NB4 (cell line): ENCODE data around the gene CPS1.

Experiments
- DNase-seq: peaks from one replicate; pipeline ENCODE4 v3.0.0; 2010; ENCODE audit warnings: low read depth
- H3K4me3 ChIP-seq: one replicate; pipeline ENCODE4 v1.5.1; 2011; ENCODE audit warnings: mild to moderate bottlenecking, low read depth, low read length, moderate library complexity
- MYC ChIP-seq: IDR thresholded peaks from 2 replicates; pipeline ENCODE4 v1.6.1; 2011; ENCODE audit warnings: low read depth, low read length
- POLR2A ChIP-seq: IDR thresholded peaks from 2 replicates; pipeline ENCODE4 v1.6.1; 2011; ENCODE audit warnings: mild to moderate bottlenecking; ENCODE audit not compliant: insufficient read length; ENCODE audit errors: extremely low read depth
- TF ChIP-seq, protein P1 (sequence below): IDR thresholded peaks from one replicate; pipeline ENCODE4 v1.5.1; 2012; ENCODE audit warnings: low read depth, low read length
- TF ChIP-seq, protein P2 (sequence below): IDR thresholded peaks from 2 replicates; pipeline ENCODE4 v1.6.1; 2011; ENCODE audit warnings: low read depth, low read length

Gene CPS1

GRCh38 chr2:210616074-210616473, 59.7 kb downstream of the CPS1 start:
- DNase-seq = no peak
- no peak overlapping the region for H3K4me3 ChIP-seq
- TF ChIP-seq POLR2A (no peak), MYC (no peak)
- TF ChIP-seq, protein P1, sequence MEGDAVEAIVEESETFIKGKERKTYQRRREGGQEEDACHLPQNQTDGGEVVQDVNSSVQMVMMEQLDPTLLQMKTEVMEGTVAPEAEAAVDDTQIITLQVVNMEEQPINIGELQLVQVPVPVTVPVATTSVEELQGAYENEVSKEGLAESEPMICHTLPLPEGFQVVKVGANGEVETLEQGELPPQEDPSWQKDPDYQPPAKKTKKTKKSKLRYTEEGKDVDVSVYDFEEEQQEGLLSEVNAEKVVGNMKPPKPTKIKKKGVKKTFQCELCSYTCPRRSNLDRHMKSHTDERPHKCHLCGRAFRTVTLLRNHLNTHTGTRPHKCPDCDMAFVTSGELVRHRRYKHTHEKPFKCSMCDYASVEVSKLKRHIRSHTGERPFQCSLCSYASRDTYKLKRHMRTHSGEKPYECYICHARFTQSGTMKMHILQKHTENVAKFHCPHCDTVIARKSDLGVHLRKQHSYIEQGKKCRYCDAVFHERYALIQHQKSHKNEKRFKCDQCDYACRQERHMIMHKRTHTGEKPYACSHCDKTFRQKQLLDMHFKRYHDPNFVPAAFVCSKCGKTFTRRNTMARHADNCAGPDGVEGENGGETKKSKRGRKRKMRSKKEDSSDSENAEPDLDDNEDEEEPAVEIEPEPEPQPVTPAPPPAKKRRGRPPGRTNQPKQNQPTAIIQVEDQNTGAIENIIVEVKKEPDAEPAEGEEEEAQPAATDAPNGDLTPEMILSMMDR = no peak
- TF ChIP-seq, protein P2, sequence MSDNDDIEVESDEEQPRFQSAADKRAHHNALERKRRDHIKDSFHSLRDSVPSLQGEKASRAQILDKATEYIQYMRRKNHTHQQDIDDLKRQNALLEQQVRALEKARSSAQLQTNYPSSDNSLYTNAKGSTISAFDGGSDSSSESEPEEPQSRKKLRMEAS = no peak

DNA sequence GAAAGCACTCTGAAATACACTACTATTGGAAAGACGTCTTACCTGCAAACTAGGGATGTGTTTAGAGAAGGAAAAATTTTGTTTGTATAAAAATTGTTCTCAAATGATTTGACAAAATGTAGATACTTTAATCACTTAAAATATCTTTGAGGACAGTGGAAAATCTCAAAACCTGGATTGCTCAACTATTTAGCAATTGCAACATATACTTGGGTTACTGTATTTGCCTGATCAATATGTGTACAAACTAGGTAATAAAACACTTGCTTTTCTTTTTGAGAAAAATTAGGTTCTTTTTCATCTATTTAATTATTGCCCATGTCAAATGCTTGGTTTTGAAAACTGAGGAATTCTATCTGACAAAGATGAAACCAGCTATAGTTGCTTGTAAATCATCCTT, 60.9 kb downstream of the CPS1 start:
- no peak overlapping the region for H3K4me3 ChIP-seq
- TF ChIP-seq POLR2A (no peak), MYC (no peak)
- TF ChIP-seq, protein P1 = no peak
- TF ChIP-seq, protein P2 = no peak
- DNase-seq = no peak

- no peak overlapping the region for H3K4me3 ChIP-seq
- TF ChIP-seq, protein P1 = peak; percentile 47
- TF ChIP-seq, protein P2 = no peak
- peak; percentile 53 for DNase-seq
These were observed 61.4 kb downstream of the CPS1 start for GRCh38 chr2:210617732-210618330.

- DNase-seq = no peak
- H3K4me3 ChIP-seq = no peak overlapping the region
- no peak for TF ChIP-seq MYC
- TF ChIP-seq, protein P1 = no peak
- TF ChIP-seq POLR2A = no peak
- TF ChIP-seq, protein P2 = no peak
These were observed 64.1 kb downstream of the CPS1 start for GRCh38 chr2:210620456-210620855.

DNA sequence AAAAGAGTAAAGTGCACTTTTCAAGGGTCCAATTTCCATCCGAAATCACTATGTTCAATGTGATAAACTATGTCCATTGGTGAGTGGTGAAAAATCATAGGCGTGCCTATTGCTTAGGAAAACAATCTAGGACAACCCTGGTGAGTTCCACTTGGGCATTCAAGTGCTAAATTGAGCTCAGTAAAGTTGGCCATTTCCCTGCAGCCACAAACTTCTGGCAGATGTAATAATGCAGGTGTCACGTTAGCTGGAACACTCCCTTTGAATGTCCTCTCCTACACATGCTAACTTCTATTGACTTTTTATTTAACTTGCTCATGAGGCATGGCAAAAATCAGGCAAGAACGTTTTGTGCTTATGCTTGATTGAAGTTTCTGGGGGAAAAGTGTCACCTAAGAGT, 67.1 kb downstream of the CPS1 start:
- no peak for DNase-seq

More for the DNA sequence above, 67.1 kb downstream of the CPS1 start:
- TF ChIP-seq POLR2A = no peak
- no peak for TF ChIP-seq MYC
- TF ChIP-seq, protein P2 = no peak
- TF ChIP-seq, protein P1 = no peak
- no peak overlapping the region for H3K4me3 ChIP-seq
